Measurements from ENCODE around the gene NXF3.
"Not testable (repeated sequence)": the region's sequence is repeated elsewhere in the genome, so short reads cannot be mapped to it uniquely, and the experiment has no call there.

Gene NXF3, protein sequence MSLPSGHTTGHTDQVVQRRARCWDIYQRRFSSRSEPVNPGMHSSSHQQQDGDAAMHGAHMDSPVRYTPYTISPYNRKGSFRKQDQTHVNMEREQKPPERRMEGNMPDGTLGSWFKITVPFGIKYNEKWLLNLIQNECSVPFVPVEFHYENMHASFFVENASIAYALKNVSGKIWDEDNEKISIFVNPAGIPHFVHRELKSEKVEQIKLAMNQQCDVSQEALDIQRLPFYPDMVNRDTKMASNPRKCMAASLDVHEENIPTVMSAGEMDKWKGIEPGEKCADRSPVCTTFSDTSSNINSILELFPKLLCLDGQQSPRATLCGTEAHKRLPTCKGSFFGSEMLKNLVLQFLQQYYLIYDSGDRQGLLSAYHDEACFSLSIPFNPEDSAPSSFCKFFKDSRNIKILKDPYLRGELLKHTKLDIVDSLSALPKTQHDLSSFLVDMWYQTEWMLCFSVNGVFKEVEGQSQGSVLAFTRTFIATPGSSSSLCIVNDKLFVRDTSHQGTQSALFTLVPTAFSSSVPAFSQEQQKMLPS

DNA sequence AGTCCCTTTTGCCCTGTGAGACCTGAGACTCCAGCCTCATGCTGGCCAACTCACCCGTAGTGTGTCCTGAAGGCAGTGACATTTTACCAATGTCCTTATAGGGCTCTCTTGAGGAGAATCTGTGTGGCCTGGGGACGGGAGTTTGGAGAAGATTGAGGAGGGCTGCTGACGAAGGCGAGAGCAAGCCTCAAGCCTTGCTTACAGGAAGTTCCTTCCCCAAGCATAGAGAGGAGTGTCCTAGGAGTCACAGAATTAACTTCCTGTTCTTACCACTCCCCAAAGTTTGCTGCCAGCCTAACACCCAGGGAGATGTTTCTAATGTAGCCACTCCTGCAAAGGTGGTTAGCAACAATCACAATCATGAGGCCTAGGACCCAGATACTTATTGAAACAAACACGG lies at the start of gene NXF3:
Gene NXF3 (minus strand): TSS at position 202 of the 400 bp plus-strand sequence. CDS start 120 bp downstream, at position 82.
- H3K27ac ChIP-seq: no peak within 1 kb of the TSS
- TF ChIP-seq, protein P1, sequence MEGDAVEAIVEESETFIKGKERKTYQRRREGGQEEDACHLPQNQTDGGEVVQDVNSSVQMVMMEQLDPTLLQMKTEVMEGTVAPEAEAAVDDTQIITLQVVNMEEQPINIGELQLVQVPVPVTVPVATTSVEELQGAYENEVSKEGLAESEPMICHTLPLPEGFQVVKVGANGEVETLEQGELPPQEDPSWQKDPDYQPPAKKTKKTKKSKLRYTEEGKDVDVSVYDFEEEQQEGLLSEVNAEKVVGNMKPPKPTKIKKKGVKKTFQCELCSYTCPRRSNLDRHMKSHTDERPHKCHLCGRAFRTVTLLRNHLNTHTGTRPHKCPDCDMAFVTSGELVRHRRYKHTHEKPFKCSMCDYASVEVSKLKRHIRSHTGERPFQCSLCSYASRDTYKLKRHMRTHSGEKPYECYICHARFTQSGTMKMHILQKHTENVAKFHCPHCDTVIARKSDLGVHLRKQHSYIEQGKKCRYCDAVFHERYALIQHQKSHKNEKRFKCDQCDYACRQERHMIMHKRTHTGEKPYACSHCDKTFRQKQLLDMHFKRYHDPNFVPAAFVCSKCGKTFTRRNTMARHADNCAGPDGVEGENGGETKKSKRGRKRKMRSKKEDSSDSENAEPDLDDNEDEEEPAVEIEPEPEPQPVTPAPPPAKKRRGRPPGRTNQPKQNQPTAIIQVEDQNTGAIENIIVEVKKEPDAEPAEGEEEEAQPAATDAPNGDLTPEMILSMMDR (IDR thresholded peaks at IDR 0.05): no peak
- TF ChIP-seq ZFX (IDR thresholded peaks at IDR 0.05; ENCODE audit: borderline replicate concordance): no peak

DNA sequence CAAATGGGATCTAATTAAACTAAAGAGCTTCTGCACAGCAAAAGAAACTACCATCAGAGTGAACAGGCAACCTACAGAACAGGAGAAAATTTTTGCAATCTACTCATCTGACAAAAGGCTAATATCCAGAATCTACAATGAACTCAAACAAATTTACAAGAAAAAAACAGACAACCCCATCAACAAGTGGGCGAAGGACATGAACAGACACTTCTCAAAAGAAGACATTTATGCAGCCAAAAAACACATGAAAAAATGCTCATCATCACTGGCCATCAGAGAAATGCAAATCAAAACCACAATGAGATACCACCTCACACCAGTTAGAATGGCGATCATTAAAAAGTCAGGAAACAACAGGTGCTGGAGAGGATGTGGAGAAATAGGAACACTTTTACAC lies 43.6 kb upstream of the NXF3 start:
- not testable (repeated sequence) for H3K27ac ChIP-seq

DNA sequence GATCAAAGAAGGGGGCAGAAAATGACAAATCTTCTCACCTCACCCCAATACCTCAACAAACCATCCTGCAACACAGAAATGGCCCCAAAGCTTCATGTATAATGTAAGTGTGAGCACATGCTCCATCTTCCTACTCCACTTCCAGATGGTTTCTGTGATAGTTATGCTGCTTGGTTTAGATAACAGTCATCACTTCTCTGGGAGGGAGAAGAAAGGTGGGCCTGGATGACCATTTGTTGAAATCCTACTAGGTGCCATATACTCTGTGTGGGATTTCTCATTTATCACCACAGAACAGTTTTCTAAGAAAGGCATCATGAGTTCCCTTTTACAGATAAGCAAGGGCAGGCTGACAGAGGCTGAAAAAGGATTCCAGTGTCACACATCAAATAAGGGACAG lies 31.3 kb upstream of the NXF3 start:
- H3K27ac ChIP-seq: no peak overlapping the region
- no peak for TF ChIP-seq ZFX (IDR thresholded peaks at IDR 0.05; ENCODE audit: borderline replicate concordance)
- TF ChIP-seq, protein P1 (IDR thresholded peaks at IDR 0.05): no peak

- H3K27ac ChIP-seq: no peak overlapping the region
- TF ChIP-seq, protein P1 (IDR thresholded peaks at IDR 0.05): no peak
Observed at GRCh38 chrX:103120748-103121147, 27.8 kb upstream of the NXF3 start.

DNA sequence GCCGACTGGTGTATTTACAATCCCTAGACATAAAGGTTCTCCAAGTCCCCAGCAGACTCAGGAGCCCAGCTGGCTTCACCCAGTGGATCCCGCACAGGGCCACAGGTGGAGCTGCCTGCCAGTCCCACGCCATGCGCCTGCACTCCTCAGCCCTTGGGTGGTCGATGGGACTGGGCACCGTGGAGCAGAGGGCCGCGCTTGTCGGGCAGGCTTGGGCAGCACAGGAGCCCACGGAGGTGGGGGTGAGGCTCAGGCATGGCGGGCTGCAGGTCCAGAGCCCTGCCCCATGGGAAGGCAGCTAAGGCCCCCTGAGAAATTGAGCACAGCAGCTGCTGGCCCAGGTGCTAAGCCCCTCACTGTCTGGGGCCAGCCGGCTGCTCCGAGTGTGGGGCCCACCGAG lies 24.0 kb upstream of the NXF3 start:
- H3K27ac ChIP-seq: not testable (repeated sequence)

GRCh38 chrX:103109497-103109896 lies 16.6 kb upstream of the NXF3 start:
- H3K27ac ChIP-seq: not testable (repeated sequence)

DNA sequence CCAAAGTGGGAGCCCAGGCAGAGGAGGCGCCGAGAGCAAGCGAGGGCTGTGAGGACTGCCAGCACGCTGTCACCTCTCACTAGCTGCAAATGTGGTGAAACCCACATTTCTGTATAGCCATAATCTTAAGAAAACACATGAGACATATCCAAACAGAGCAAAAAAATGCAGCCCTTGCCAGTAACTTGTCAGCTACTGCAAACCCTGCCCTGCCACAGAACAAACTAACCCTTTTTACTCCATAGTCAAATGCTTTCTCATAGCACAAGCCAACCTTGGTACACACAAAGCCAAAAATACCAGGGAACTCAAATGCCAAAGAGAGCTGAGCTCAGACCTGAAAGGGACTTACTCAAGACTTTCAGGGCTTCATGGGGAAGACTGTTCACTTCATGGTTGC lies 14.9 kb upstream of the NXF3 start:
- TF ChIP-seq ZFX (IDR thresholded peaks at IDR 0.05; ENCODE audit: borderline replicate concordance): no peak
- TF ChIP-seq, protein P1 (IDR thresholded peaks at IDR 0.05): no peak

GRCh38 chrX:103107227-103107737 lies 14.3 kb upstream of the NXF3 start:
- H3K27ac ChIP-seq: not testable (repeated sequence)

More for the DNA sequence above, 14.9 kb upstream of the NXF3 start:
- no peak overlapping the region for H3K27ac ChIP-seq

DNA sequence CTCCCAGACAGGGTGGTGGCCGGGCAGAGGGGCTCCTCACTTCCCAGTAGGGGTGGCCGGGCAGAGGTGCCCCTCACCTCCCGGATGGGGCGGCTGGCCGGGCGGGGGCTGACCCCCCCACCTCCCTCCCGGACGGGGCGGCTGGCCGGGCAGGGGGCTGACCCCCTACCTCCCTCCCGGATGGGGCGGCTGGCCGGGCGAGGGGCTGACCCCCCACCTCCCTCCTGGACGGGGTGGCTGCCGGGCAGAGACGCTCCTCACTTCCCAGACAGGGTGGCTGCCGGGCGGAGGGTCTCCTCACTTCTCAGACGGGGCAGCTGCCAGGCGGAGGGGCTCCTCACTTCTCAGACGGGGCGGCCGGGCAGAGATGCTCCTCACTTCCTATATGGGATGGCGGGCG lies 11.4 kb upstream of the NXF3 start:
- H3K27ac ChIP-seq: not testable (repeated sequence)

GRCh38 chrX:103103866-103104265 lies 10.9 kb upstream of the NXF3 start:
- H3K27ac ChIP-seq: not testable (repeated sequence)
